Dermis lymphatic vessel endothelial cell (primary cell): Measurements from ENCODE around the gene OR10G7. TPM values are rescaled to one million over a fixed set of nuclear protein-coding genes. Genes with fewer than 3 reads are reported as not detected.

Source experiments
- total RNA-seq: library from RNA; depleted of rRNA; stranded (reverse); fragments of >200 nt; gene quantifications from 2 replicates; pipeline ENCODE4 v1.2.1, GENCODE V29; 2014

OR10G7 gene, protein sequence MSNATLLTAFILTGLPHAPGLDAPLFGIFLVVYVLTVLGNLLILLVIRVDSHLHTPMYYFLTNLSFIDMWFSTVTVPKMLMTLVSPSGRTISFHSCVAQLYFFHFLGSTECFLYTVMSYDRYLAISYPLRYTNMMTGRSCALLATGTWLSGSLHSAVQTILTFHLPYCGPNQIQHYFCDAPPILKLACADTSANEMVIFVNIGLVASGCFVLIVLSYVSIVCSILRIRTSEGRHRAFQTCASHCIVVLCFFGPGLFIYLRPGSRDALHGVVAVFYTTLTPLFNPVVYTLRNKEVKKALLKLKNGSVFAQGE
- not detected in 2 replicates for total RNA-seq

DNA sequence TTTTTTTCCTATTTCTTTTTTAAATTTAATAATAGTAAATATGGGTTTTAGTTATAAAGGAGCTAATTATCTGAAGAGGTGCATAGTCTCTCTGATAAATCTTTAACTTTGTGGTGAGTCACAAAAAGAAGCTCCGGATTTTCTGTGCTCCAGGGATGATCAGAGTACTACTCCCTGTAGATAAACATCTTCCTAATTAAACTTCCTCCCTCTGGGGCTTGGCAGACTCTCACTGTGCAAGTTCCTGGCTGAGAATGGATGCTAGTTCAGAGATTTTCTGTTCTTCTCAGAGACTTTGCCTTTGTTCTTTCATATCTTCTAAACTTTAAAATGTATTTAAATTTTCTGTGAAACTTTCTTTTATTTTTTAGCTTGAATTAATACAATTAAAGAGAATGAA lies at the start of gene OR10G7:
Gene OR10G7 (minus strand): TSS at position 72 of the 400 bp plus-strand sequence. CDS start 2,324 bp downstream, outside the sequence.

DNA sequence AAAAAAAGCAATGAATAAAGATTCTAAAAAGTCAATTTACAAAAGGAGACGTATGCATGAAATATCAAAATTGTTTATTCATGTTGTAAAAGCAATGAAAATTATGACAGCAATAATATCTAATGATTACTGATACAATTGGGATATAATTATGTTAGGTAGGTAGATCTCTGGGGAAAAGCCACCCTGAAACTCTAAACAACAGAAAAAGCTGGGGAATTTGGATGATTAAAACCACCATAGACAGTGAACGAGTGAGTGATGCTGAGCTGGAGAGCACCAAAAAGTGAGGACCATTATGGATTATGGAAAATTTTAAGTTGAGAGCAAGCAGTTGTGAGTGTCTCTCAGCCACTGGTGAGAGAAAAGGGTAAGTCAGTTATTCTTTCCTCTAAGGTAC lies 14.6 kb downstream of the OR10G7 start, which contains the start of gene OR10G8:
Gene OR10G8 (plus strand): TSS at position 301 of the 400 bp plus-strand sequence. CDS start 2,825 bp downstream, outside the sequence.

DNA sequence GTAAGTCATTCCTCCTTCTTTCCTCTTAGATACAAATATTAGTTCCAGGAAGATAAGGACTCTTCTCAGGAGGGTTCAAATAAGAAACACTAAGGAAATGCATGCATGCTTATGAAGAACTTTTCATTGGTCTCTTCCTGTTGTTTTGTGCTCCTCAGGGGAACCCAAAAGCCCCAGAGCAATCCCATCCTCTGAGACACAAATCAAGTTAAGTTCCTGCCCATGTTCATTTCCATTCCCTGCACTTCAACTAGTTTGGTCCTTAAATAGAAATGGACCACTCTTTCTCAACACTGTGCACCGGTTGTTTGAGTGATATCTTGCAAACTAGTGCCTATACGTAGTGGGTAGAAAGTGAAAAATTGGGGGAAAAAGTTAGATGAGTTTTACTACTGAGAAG lies 28.4 kb downstream of the OR10G7 start, which contains the start of gene OR10G4:
Gene OR10G4 (plus strand): TSS at position 301 of the 400 bp plus-strand sequence. CDS start 2,578 bp downstream, outside the sequence.

DNA sequence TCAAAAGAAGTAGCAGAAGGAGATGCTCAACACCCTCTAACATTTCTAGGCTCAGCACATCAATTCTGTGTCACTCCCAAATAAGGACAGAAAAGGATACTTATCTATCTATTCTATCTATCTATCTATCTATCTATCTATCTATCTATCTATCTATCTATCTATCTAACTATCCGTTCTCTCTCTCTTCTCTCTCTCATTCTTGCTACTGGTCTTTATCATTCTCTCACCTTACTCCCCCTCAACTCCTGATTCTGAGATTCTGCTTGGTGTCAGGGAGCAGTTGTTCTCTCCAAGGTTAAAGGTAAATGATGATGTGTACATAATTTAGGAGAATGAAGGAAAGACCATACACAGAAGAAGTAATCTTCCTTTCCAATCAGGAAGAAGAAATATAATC lies 46.0 kb downstream of the OR10G7 start, which contains the start of gene OR10G6:
Gene OR10G6 (minus strand): TSS at position 43 of the 400 bp plus-strand sequence. CDS start 0 bp downstream, at position 43.

Other genes with a start within 250 kb of the OR10G7 start
- 0.09 TPM in 1 of 2 replicates, not detected in the other for gene OR6M1, start 235.0 kb downstream of the OR10G7 start, total RNA-seq
- gene TMEM225, start 155.7 kb downstream of the OR10G7 start, total RNA-seq = not detected in 2 replicates
- not detected in 2 replicates for gene OR8D4, start 139.2 kb downstream of the OR10G7 start, total RNA-seq
- gene OR4D5, start 101.7 kb downstream of the OR10G7 start, total RNA-seq = not detected in 2 replicates
- gene OR6T1, start 97.5 kb downstream of the OR10G7 start, total RNA-seq = not detected in 2 replicates
- not detected in 2 replicates for gene OR10S1, start 63.5 kb downstream of the OR10G7 start, total RNA-seq
- gene OR10G6, start 46.2 kb downstream of the OR10G7 start, total RNA-seq = not detected in 2 replicates
- not detected in 2 replicates for gene OR10G4, start 28.3 kb downstream of the OR10G7 start, total RNA-seq
- gene OR10G9, start 18.3 kb downstream of the OR10G7 start, total RNA-seq = not detected in 2 replicates
- gene OR10G8, start 14.5 kb downstream of the OR10G7 start, total RNA-seq = not detected in 2 replicates
- gene VWA5A, start 74.1 kb upstream of the OR10G7 start, total RNA-seq = 1.7 and 5.3 TPM in 2 replicates
- not detected in 2 replicates for gene OR10D3, start 142.0 kb upstream of the OR10G7 start, total RNA-seq
- gene OR8G1, start 199.8 kb upstream of the OR10G7 start, total RNA-seq = not detected in 2 replicates
- gene OR8G5, start 215.1 kb upstream of the OR10G7 start, total RNA-seq = not detected in 2 replicates